Mesenteric fat pad (tissue), 1 donor: Measurements from ENCODE around the gene ZNF512. TPM values are rescaled to one million over a fixed set of nuclear protein-coding genes. Genes with fewer than 3 reads are reported as not detected.
"Not testable (repeated sequence)": the region's sequence is repeated elsewhere in the genome, so short reads cannot be mapped to it uniquely, and the experiment has no call there.

Experiments
- DNase-seq: peaks from one replicate; pipeline ENCODE4 v3.0.0-alpha.2; 2020; ENCODE audit warnings: low spot score
- long read RNA-seq: library from polyadenylated mRNA; unstranded; transcript quantifications from one replicate; pipeline ENCODE4 v2.0.0, GENCODE V29; 2020
- total RNA-seq: library from RNA; stranded (reverse); fragmentation: NEBNext Ultra II Directional; extraction: Animal tissue kit (Norgen Biotek cat#: 25700); gene quantifications from one replicate; pipeline ENCODE4 v1.2.1, GENCODE V29; 2021
- donor health status: DM: yes; HTN: yes; CAD: no.

The ZNF512 gene
- 16.6 TPM for total RNA-seq
- long read RNA-seq, partial matches to known transcripts = 1 of 3 reads
- long read RNA-seq, other reads (novel, unspliced or antisense) = 1 of 3 reads

- DNase-seq = peak; percentile 95
Observed at GRCh38 chr2:27582695-27583389, at the start of gene ZNF512. ZNF512 (plus strand) TSS chr2:27583042; CDS start chr2:27583113, 71 bp downstream.

GRCh38 chr2:27537287-27537686, 45.6 kb upstream of the ZNF512 start:
- DNase-seq = no peak

- not testable (repeated sequence) for DNase-seq
Observed at GRCh38 chr2:27538839-27539450, 43.9 kb upstream of the ZNF512 start.

- DNase-seq = not testable (repeated sequence)
Observed at GRCh38 chr2:27539649-27540048, 43.2 kb upstream of the ZNF512 start.

- DNase-seq = no peak
Observed at GRCh38 chr2:27544143-27544821, 38.6 kb upstream of the ZNF512 start.

GRCh38 chr2:27545348-27546141, 37.3 kb upstream of the ZNF512 start:
- DNase-seq = no peak

- DNase-seq = no peak
Observed at GRCh38 chr2:27549303-27549702, 33.5 kb upstream of the ZNF512 start.

GRCh38 chr2:27551514-27551913, 31.3 kb upstream of the ZNF512 start:
- no peak for DNase-seq

GRCh38 chr2:27552941-27553340, 29.9 kb upstream of the ZNF512 start:
- DNase-seq = no peak

GRCh38 chr2:27554451-27554850, 28.4 kb upstream of the ZNF512 start:
- DNase-seq = not testable (repeated sequence)

GRCh38 chr2:27559228-27559627, 23.6 kb upstream of the ZNF512 start:
- DNase-seq = no peak

GRCh38 chr2:27561060-27561459, 21.8 kb upstream of the ZNF512 start:
- no peak for DNase-seq

- DNase-seq = no peak
Observed at GRCh38 chr2:27566628-27567027, 16.2 kb upstream of the ZNF512 start.

- DNase-seq = no peak
Observed at GRCh38 chr2:27569398-27569797, 13.4 kb upstream of the ZNF512 start.

- no peak for DNase-seq
Observed at GRCh38 chr2:27571197-27571596, 11.6 kb upstream of the ZNF512 start.

GRCh38 chr2:27571681-27572080, 11.2 kb upstream of the ZNF512 start:
- DNase-seq = no peak

- no peak for DNase-seq
Observed at GRCh38 chr2:27572439-27572838, 10.4 kb upstream of the ZNF512 start.

GRCh38 chr2:27572998-27573429, 9.8 kb upstream of the ZNF512 start:
- no peak for DNase-seq

GRCh38 chr2:27573452-27573851, 9.4 kb upstream of the ZNF512 start:
- DNase-seq = no peak

- DNase-seq = no peak
Observed at GRCh38 chr2:27581417-27582128, 1.3 kb upstream of the ZNF512 start.
